ENCODE measurements around the gene MED9.

The MED9 gene

GRCh38 chr17:17491031-17491471 is 14.3 kb downstream of the MED9 start:
- no peak overlapping the region for H3K4me2 ChIP-seq (ENCODE audit: low read length)
- H3K79me2 ChIP-seq (ENCODE audit: insufficient read depth, low read length): no peaks in the 10 kb centered on the region
- H4K20me1 ChIP-seq (ENCODE audit: insufficient read depth, low read length): no peaks in the 10 kb centered on the region
- H3K27ac ChIP-seq (ENCODE audit: low read depth, low read length, poor library complexity, severe bottlenecking): no peak overlapping the region
- H3K9me3 ChIP-seq (ENCODE audit: low read length): no peaks in the 10 kb centered on the region
- H2AFZ ChIP-seq (ENCODE audit: low read length): no peak overlapping the region
- H3K9me2 ChIP-seq (ENCODE audit: low read depth, low read length): no peaks in the 10 kb centered on the region
- H3F3A ChIP-seq (ENCODE audit: insufficient read depth, low read length): no peaks in the 10 kb centered on the region
- peaks cover 43% of the 10 kb centered on the region for H3K36me3 ChIP-seq (ENCODE audit: insufficient read depth, low read length)
- H3K9ac ChIP-seq (ENCODE audit: low read length): no peak overlapping the region
- H3K27me3 ChIP-seq (ENCODE audit: insufficient read depth, low read length): no peaks in the 10 kb centered on the region
- no peaks in the 10 kb centered on the region for H3K4me1 ChIP-seq (ENCODE audit: insufficient read depth, low read length, severe bottlenecking)
- TF ChIP-seq EZH2 (IDR thresholded peaks at IDR 0.05; ENCODE audit: borderline replicate concordance, low read length) (no peak), CTCF (IDR thresholded peaks at IDR 0.05; ENCODE audit: low read length) (no peak)
- H3K4me3 ChIP-seq (ENCODE audit: low read depth, low read length, poor library complexity, severe bottlenecking): no peak overlapping the region

- H3K9me3 ChIP-seq (ENCODE audit: low read length): no peaks in the 10 kb centered on the region
Measured at GRCh38 chr17:17491546-17491988, 14.8 kb downstream of the MED9 start.

GRCh38 chr17:17492085-17492484 is 15.3 kb downstream of the MED9 start:
- H4K20me1 ChIP-seq (ENCODE audit: insufficient read depth, low read length): no peaks in the 10 kb centered on the region
- no peaks in the 10 kb centered on the region for H3F3A ChIP-seq (ENCODE audit: insufficient read depth, low read length)
- TF ChIP-seq EZH2 (IDR thresholded peaks at IDR 0.05; ENCODE audit: borderline replicate concordance, low read length) (no peak), CTCF (IDR thresholded peaks at IDR 0.05; ENCODE audit: low read length) (no peak)
- H3K4me3 ChIP-seq (ENCODE audit: low read depth, low read length, poor library complexity, severe bottlenecking): no peak overlapping the region
- peaks cover 43% of the 10 kb centered on the region for H3K36me3 ChIP-seq (ENCODE audit: insufficient read depth, low read length)
- no peaks in the 10 kb centered on the region for H3K9me3 ChIP-seq (ENCODE audit: low read length)
- H3K27me3 ChIP-seq (ENCODE audit: insufficient read depth, low read length): no peaks in the 10 kb centered on the region
- no peak overlapping the region for H3K27ac ChIP-seq (ENCODE audit: low read depth, low read length, poor library complexity, severe bottlenecking)
- H3K4me2 ChIP-seq (ENCODE audit: low read length): no peak overlapping the region
- H3K9ac ChIP-seq (ENCODE audit: low read length): no peak overlapping the region
- H3K79me2 ChIP-seq (ENCODE audit: insufficient read depth, low read length): no peaks in the 10 kb centered on the region
- H3K9me2 ChIP-seq (ENCODE audit: low read depth, low read length): no peaks in the 10 kb centered on the region
- H3K4me1 ChIP-seq (ENCODE audit: insufficient read depth, low read length, severe bottlenecking): peaks cover 2% of the 10 kb centered on the region
- no peak overlapping the region for H2AFZ ChIP-seq (ENCODE audit: low read length)

More at GRCh38 chr17:17491546-17491988, 14.8 kb downstream of the MED9 start:
- no peak overlapping the region for H3K4me2 ChIP-seq (ENCODE audit: low read length)
- no peak overlapping the region for H3K9ac ChIP-seq (ENCODE audit: low read length)
- no peak overlapping the region for H3K4me3 ChIP-seq (ENCODE audit: low read depth, low read length, poor library complexity, severe bottlenecking)
- no peaks in the 10 kb centered on the region for H3K27me3 ChIP-seq (ENCODE audit: insufficient read depth, low read length)
- no peaks in the 10 kb centered on the region for H3F3A ChIP-seq (ENCODE audit: insufficient read depth, low read length)
- H3K4me1 ChIP-seq (ENCODE audit: insufficient read depth, low read length, severe bottlenecking): no peaks in the 10 kb centered on the region
- H4K20me1 ChIP-seq (ENCODE audit: insufficient read depth, low read length): no peaks in the 10 kb centered on the region
- no peak for TF ChIP-seq CTCF (IDR thresholded peaks at IDR 0.05; ENCODE audit: low read length)
- no peak for TF ChIP-seq EZH2 (IDR thresholded peaks at IDR 0.05; ENCODE audit: borderline replicate concordance, low read length)
- no peak overlapping the region for H3K27ac ChIP-seq (ENCODE audit: low read depth, low read length, poor library complexity, severe bottlenecking)
- no peaks in the 10 kb centered on the region for H3K79me2 ChIP-seq (ENCODE audit: insufficient read depth, low read length)
- peaks cover 43% of the 10 kb centered on the region for H3K36me3 ChIP-seq (ENCODE audit: insufficient read depth, low read length)
- H3K9me2 ChIP-seq (ENCODE audit: low read depth, low read length): no peaks in the 10 kb centered on the region
- no peak overlapping the region for H2AFZ ChIP-seq (ENCODE audit: low read length)
